B cell (primary cell): ENCODE measurements around the gene ABCD1. TPM values are rescaled to one million over a fixed set of nuclear protein-coding genes. Genes with fewer than 3 reads are reported as not detected.

Source experiments
- ATAC-seq: fragments of 200-7000 bp; cut with Tn5 transposase; one replicate; pipeline ENCODE4 v1.10.0; 2021; ENCODE audit warnings: low read depth, mild to moderate bottlenecking, moderate number of reproducible peaks, moderate library complexity
- CTCF ChIA-PET: fragments of 350-600 bp; sonication (Branson Sonifier 250); formaldehyde crosslinking; loops from one replicate; lab custom pipeline; 2021; ENCODE audit warnings: antibody characterized with exemption, inconsistent platforms; lab: Charles Lee
- POLR2A ChIA-PET: fragments of 350-600 bp; sonication (Branson Sonifier 250); formaldehyde crosslinking; loops from one replicate; lab custom pipeline; 2021; ENCODE audit warnings: antibody characterized with exemption; lab: Charles Lee
- DNase-seq: peaks from one replicate; pipeline ENCODE4 v3.0.0; 2013
- H2AFZ ChIP-seq: 2 replicates; pipeline ENCODE4 v1.6.1; 2012; ENCODE audit warnings: mild to moderate bottlenecking, low read depth, low read length; ENCODE audit not compliant: insufficient read depth, poor library complexity, severe bottlenecking
- H3K27ac ChIP-seq, 2 donors: 1 replicate in 1 of 2; 2 replicates in 1 of 2; pipeline ENCODE4 v1.5.1; 2012 to 2013; ENCODE audit warnings: low read length in 2 of 2, mild to moderate bottlenecking in 2 of 2, moderate library complexity in 1 of 2
- H3K27me3 ChIP-seq, 4 experiments: fragments of 200-600 bp in 1 of 4; sonication (generic) in 1 of 4; replicated peaks in 1 of 4; 1 replicate in 2 of 4; 2 replicates in 2 of 4; pipeline versions ENCODE4 v1.6.1 to v1.7.0; 2013 to 2016; ENCODE audit warnings: low read length in 3 of 4, mild to moderate bottlenecking in 2 of 4, mixed read lengths in 1 of 4, moderate library complexity in 1 of 4; ENCODE audit not compliant: insufficient read depth in 4 of 4, control insufficient read depth in 3 of 4; ENCODE audit errors: control extremely low read depth in 1 of 4
- H3K36me3 ChIP-seq, 2 experiments: replicated peaks in 1 of 2; 1 replicate in 1 of 2; 2 replicates in 1 of 2; pipeline versions ENCODE4 v1.6.1 to v1.7.1; 2013; ENCODE audit warnings: low read length in 1 of 2; ENCODE audit not compliant: insufficient read depth in 2 of 2, control insufficient read depth in 1 of 2; ENCODE audit errors: control extremely low read depth in 1 of 2, extremely low read depth in 1 of 2
- H3K4me1 ChIP-seq, 2 donors: fragments of 200-600 bp in 1 of 2; sonication (generic) in 1 of 2; 1 replicate in 1 of 2; 2 replicates in 1 of 2; pipeline versions ENCODE4 v1.5.1 to v1.6.1; 2013 to 2017; ENCODE audit warnings: low read length in 2 of 2; ENCODE audit not compliant: control insufficient read depth in 2 of 2, insufficient read depth in 2 of 2
- H3K4me2 ChIP-seq: replicated peaks from 2 replicates; pipeline ENCODE3; 2012; ENCODE audit warnings: mild to moderate bottlenecking, low read depth, low read length; ENCODE audit not compliant: poor library complexity, severe bottlenecking
- H3K4me3 ChIP-seq, 5 experiments: fragments of 200-600 bp in 1 of 5; sonication (generic) in 1 of 5; 1 replicate in 3 of 5; 2 replicates in 2 of 5; pipeline versions ENCODE4 v1.5.1 to v1.7.0; 2011 to 2016; ENCODE audit warnings: low read length in 4 of 5, mild to moderate bottlenecking in 4 of 5, low read depth in 2 of 5, control low read depth in 1 of 5, moderate library complexity in 1 of 5; ENCODE audit not compliant: insufficient read depth in 1 of 5; ENCODE audit errors: control extremely low read depth in 1 of 5, extremely low read depth in 1 of 5
- H3K79me2 ChIP-seq: fragments of 200-600 bp; sonication (generic); one replicate; pipeline ENCODE4 v1.6.0; 2016; ENCODE audit warnings: low read length; ENCODE audit not compliant: control insufficient read depth, insufficient read depth
- H3K9ac ChIP-seq: fragments of 200-600 bp; sonication (generic); 2 replicates; pipeline ENCODE4 v1.6.1; 2017; ENCODE audit warnings: mild to moderate bottlenecking, low read length, moderate library complexity
- H3K9me3 ChIP-seq, 3 donors: one replicate each; pipeline versions ENCODE4 v1.6.1 to v1.7.1; 2013; ENCODE audit warnings: low read length in 2 of 3; ENCODE audit not compliant: control insufficient read depth in 2 of 3, insufficient read depth in 1 of 3; ENCODE audit errors: control extremely low read depth in 1 of 3
- H4K20me1 ChIP-seq: 2 replicates; pipeline ENCODE4 v1.6.0; 2012; ENCODE audit warnings: mild to moderate bottlenecking, low read length; ENCODE audit not compliant: insufficient read depth, control insufficient read depth, poor library complexity, severe bottlenecking
- H3K27ac Mint-ChIP-seq: one replicate; pipeline ENCODE4 v1.8.0; 2021; ENCODE audit warnings: mixed read lengths
- H3K27me3 Mint-ChIP-seq: one replicate; pipeline ENCODE4 v1.8.0; 2021; ENCODE audit warnings: mixed read lengths
- H3K4me1 Mint-ChIP-seq: one replicate; pipeline ENCODE4 v1.8.0; 2021; ENCODE audit warnings: mixed read lengths
- H3K4me3 Mint-ChIP-seq: one replicate; pipeline ENCODE4 v1.8.0; 2021; ENCODE audit warnings: mixed read lengths
- H3K9me3 Mint-ChIP-seq: one replicate; pipeline ENCODE4 v1.8.0; 2022; ENCODE audit warnings: mixed read lengths; ENCODE audit not compliant: insufficient read depth
- EZH2 ChIP-seq: IDR thresholded peaks from 2 replicates; pipeline ENCODE4 v1.6.1; 2012; ENCODE audit warnings: borderline replicate concordance, low read depth, mild to moderate bottlenecking, moderate library complexity, low read length; ENCODE audit not compliant: insufficient read depth, poor library complexity, severe bottlenecking
- WGBS: methylation state at CpG from one replicate; pipeline ENCODE4 v1.1.5; 2013; ENCODE audit warnings: missing lambda C conversion rate; ENCODE audit not compliant: insufficient coverage; 5-methylcytosine and 5-hydroxymethylcytosine counted together
- intact Hi-C: fragments of 100-400 bp; cut with micrococcal nuclease; formaldehyde crosslinking; loops from one replicate; pipeline ENCODE4 v1.10.0; 2022
- polyA plus RNA-seq: library from polyadenylated mRNA; depleted of rRNA; stranded (reverse); fragments of >200 nt; gene quantifications from 2 replicates; pipeline ENCODE4 v1.2.3, GENCODE V29; 2012
- total RNA-seq, 2 donors: library from RNA; stranded (reverse); fragments of 120-200 nt in 1 of 2; gene quantifications; 1 replicate in 1 of 2; 2 replicates in 1 of 2; pipeline versions ENCODE4 v1.2.3 to v1.2.4, GENCODE V29; 2013 to 2022
- TF ChIP-seq, protein P1 (sequence below): fragments of 200-600 bp; IDR thresholded peaks from one replicate; pipeline ENCODE4 v1.8.0; 2022; ENCODE audit warnings: antibody characterized with exemption, mild to moderate bottlenecking

The ABCD1 gene
- total and polyA plus RNA-seq, 2 donors (not counting 1 experiment from before 2014, with no cell fraction given), result 9.7 to 12.2 TPM

DNA sequence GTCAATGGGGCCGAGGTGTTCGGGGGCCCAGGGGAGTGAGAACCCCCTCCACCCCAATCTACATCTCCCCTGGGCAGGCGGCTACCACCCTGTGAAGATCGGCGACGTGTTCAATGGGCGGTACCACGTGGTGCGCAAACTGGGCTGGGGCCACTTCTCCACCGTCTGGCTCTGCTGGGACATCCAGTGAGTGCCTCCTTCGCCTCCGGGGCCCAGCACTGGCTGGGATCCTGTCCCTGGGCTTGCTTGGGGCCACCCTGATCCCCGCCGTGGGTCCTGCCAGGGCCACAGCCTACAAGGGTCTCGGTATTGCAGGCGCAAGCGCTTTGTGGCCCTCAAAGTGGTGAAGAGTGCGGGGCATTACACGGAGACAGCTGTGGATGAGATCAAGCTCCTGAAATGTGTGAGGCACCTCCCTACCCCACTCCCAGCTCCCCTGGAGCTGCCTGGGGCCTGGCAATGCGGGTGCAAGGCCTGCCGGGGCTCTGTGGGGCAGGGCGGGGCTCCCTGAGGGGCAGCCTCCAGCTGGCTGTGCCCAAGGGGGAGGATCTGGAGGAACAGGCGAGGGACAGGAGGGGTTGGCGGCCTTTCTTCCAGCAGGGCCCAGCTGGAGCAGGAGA is 56.9 kb downstream of the ABCD1 start:
- Histone ChIP-seq H2AFZ (no peak overlapping the region), H3K79me2 (no peaks in the 10 kb centered on the region), H4K20me1 (no peaks in the 10 kb centered on the region), H3K27ac (no peak overlapping the region), H3K9me3 (no peaks in the 10 kb centered on the region), H3K4me3 (no peak overlapping the region), H3K27me3 (peaks cover 0 to 2% (median 0%) of the 10 kb centered on the region in 4 experiments), H3K36me3 (peaks cover 0 to 10% of the 10 kb centered on the region in 2 experiments), H3K4me2 (no peak overlapping the region), H3K9ac (no peak overlapping the region), H3K4me1 (no peaks in the 10 kb centered on the region)
- CTCF ChIA-PET, result no interaction called here
- Mint-ChIP-seq H3K4me1 (peaks cover 4% of the 10 kb centered on the region), H3K27me3 (peaks cover 7% of the 10 kb centered on the region), H3K4me3 (no peak overlapping the region), H3K9me3 (no peaks in the 10 kb centered on the region), H3K27ac (no peak overlapping the region)
- POLR2A ChIA-PET, result no interaction called here
- ATAC-seq (no peak), DNase-seq (no peak)
- intact Hi-C loops, result no loop called here
- no peak for TF ChIP-seq EZH2
- TF ChIP-seq, protein P1, sequence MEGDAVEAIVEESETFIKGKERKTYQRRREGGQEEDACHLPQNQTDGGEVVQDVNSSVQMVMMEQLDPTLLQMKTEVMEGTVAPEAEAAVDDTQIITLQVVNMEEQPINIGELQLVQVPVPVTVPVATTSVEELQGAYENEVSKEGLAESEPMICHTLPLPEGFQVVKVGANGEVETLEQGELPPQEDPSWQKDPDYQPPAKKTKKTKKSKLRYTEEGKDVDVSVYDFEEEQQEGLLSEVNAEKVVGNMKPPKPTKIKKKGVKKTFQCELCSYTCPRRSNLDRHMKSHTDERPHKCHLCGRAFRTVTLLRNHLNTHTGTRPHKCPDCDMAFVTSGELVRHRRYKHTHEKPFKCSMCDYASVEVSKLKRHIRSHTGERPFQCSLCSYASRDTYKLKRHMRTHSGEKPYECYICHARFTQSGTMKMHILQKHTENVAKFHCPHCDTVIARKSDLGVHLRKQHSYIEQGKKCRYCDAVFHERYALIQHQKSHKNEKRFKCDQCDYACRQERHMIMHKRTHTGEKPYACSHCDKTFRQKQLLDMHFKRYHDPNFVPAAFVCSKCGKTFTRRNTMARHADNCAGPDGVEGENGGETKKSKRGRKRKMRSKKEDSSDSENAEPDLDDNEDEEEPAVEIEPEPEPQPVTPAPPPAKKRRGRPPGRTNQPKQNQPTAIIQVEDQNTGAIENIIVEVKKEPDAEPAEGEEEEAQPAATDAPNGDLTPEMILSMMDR, result no peak
- 86% methylated on average over 13 of the region's 24 CpGs for WGBS

DNA sequence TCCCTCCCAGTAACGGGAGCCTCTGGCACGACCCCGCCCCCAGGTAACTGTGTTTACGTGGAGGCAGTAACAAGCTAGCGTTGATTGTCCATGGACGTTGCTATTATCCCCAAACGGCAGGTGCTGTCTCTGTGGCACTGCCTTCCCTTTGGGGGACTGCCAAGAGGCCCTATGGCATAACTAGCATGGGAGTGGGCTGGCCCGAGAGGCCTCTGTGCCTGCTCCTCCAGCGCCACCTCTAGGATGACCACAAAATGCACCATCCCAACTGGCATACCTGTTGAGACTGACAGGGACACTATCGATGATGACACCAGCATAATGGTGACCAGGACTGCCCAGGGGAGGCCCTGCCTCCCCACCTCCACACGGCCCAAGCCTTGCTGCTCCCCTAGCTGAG is 57.7 kb downstream of the ABCD1 start:
- H3K4me3 Mint-ChIP-seq, result no peak overlapping the region
- ATAC-seq, result no peak
- Histone ChIP-seq H3K4me3 (no peak overlapping the region), H3K4me2 (no peak overlapping the region), H3K4me1 (no peaks in the 10 kb centered on the region), H3K27ac (no peak overlapping the region), H4K20me1 (no peaks in the 10 kb centered on the region), H3K36me3 (peaks cover 0 to 12% of the 10 kb centered on the region in 2 experiments), H2AFZ (no peak overlapping the region), H3K79me2 (no peaks in the 10 kb centered on the region), H3K27me3 (no peaks in the 10 kb centered on the region), H3K9me3 (no peaks in the 10 kb centered on the region), H3K9ac (no peak overlapping the region)
- DNase-seq, result no peak
- ChIA-PET CTCF (no interaction called here), POLR2A (no interaction called here)
- no peaks in the 10 kb centered on the region for H3K9me3 Mint-ChIP-seq
- H3K4me1 Mint-ChIP-seq, result peaks cover 4% of the 10 kb centered on the region
- WGBS, result 94% methylated on average over 6 of the region's 11 CpGs
- peaks cover 7% of the 10 kb centered on the region for H3K27me3 Mint-ChIP-seq
- TF ChIP-seq, protein P1, result no peak
- TF ChIP-seq EZH2, result no peak
- intact Hi-C loops, result no loop called here
- H3K27ac Mint-ChIP-seq, result no peak overlapping the region
